ENCODE measurements around the gene ZNF419. TPM values are rescaled to one million over a fixed set of nuclear protein-coding genes. Genes with fewer than 3 reads are reported as not detected.

The ZNF419 gene
- total RNA-seq, 4 donors from 2014 or later, result 7.9 to 20.4 (median 8.9) TPM

DNA sequence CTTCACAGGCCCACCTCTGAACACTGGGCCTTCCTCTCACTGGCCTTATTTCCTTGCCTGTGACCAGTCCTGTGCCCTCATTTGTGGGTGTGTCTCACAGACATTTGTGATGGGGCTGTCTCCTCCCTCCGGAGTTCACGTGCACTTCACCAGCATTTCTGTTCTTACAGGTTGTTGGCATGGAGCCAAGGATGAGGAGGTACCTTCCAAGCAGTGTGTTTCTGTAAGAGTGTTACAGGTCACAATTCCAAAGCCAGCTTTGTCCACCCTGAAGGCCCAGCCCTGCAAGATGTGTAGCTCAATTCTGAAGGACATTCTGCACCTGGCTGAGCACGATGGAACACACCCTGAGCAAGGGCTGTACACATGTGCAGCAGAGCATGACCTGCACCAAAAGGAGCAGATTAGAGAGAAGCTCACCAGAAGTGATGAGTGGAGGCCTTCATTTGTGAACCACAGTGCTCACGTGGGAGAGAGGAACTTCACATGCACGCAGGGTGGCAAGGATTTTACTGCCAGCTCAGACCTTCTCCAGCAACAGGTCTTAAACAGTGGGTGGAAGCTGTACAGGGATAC is 44.3 kb upstream of the ZNF419 start:
- Histone ChIP-seq H3K9me3 (peaks cover 29% of the 10 kb centered on the region), H3K27me3 (no peaks in the 10 kb centered on the region), H3K4me3 (no peak overlapping the region), H3K36me3 (peaks cover 49% of the 10 kb centered on the region), H3K4me1 (no peaks in the 10 kb centered on the region), H3K27ac (no peak overlapping the region)
- 77% methylated on average over 5 of the region's 5 CpGs for WGBS
- DNase-seq (ENCODE audit: low spot score in 2 of 2), result no peak
- TF ChIP-seq POLR2AphosphoS5 (IDR thresholded peaks at IDR 0.05) (no peak), POLR2A (IDR thresholded peaks at IDR 0.05) (no peak), EP300 (IDR thresholded peaks at IDR 0.05) (no peak), CTCF (IDR thresholded peaks at IDR 0.05) (no peak)

DNA sequence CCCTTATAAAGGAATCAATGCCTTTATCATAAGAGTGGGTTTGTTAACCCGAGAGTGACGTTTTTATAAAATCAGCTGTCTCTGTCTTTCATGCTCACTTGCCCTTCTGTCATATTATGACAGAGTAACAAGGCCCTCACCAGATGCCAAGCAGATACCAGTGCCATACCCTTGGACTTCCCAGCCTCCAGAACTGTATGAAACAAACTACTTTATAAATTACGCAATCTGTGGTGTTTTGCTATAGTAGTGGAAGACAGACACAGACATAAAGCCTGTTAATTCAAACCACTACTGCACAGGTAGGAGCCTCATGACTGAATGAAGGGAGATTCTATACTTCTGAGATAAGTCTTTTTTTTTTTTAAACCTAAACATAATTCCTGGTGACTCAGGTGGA is 35.2 kb upstream of the ZNF419 start:
- peaks cover 32% of the 10 kb centered on the region for H3K9me3 ChIP-seq
- no peaks in the 10 kb centered on the region for H3K4me1 ChIP-seq
- no peak for DNase-seq (ENCODE audit: low spot score in 2 of 2)
- H3K4me3 ChIP-seq, result no peak overlapping the region
- H3K27ac ChIP-seq, result no peak overlapping the region
- TF ChIP-seq POLR2A (IDR thresholded peaks at IDR 0.05) (no peak), POLR2AphosphoS5 (IDR thresholded peaks at IDR 0.05) (no peak), EP300 (IDR thresholded peaks at IDR 0.05) (no peak), CTCF (IDR thresholded peaks at IDR 0.05) (no peak)
- WGBS, result 97% methylated on average over 3 of the region's 3 CpGs
- H3K27me3 ChIP-seq, result no peaks in the 10 kb centered on the region
- H3K36me3 ChIP-seq, result no peaks in the 10 kb centered on the region

- no peak for DNase-seq (ENCODE audit: low spot score in 2 of 2)
- peaks cover 60% of the 10 kb centered on the region for H3K9me3 ChIP-seq
- no peaks in the 10 kb centered on the region for H3K27me3 ChIP-seq
- TF ChIP-seq CTCF (IDR thresholded peaks at IDR 0.05) (no peak), POLR2A (IDR thresholded peaks at IDR 0.05) (no peak), POLR2AphosphoS5 (IDR thresholded peaks at IDR 0.05) (no peak), EP300 (IDR thresholded peaks at IDR 0.05) (no peak)
- H3K36me3 ChIP-seq, result peaks cover 11% of the 10 kb centered on the region
- H3K4me1 ChIP-seq, result no peaks in the 10 kb centered on the region
- no peak overlapping the region for H3K27ac ChIP-seq
- WGBS, result 84% methylated on average over 4 of the region's 5 CpGs
- H3K4me3 ChIP-seq, result no peak overlapping the region
Observed at GRCh38 chr19:57465680-57466381, 21.7 kb upstream of the ZNF419 start.

- WGBS, result 92% methylated on average over 5 of the region's 5 CpGs
- H3K4me1 ChIP-seq, result no peaks in the 10 kb centered on the region
- TF ChIP-seq POLR2AphosphoS5 (IDR thresholded peaks at IDR 0.05), result no peak
- TF ChIP-seq CTCF (IDR thresholded peaks at IDR 0.05), result no peak
- no peak for TF ChIP-seq POLR2A (IDR thresholded peaks at IDR 0.05)
- TF ChIP-seq EP300 (IDR thresholded peaks at IDR 0.05), result no peak
- H3K36me3 ChIP-seq, result peaks cover 11% of the 10 kb centered on the region
- peaks cover 59% of the 10 kb centered on the region for H3K9me3 ChIP-seq
- H3K4me3 ChIP-seq, result no peak overlapping the region
- DNase-seq (ENCODE audit: low spot score in 2 of 2), result no peak
- H3K27me3 ChIP-seq, result no peaks in the 10 kb centered on the region
- H3K27ac ChIP-seq, result no peak overlapping the region
Observed at GRCh38 chr19:57466489-57466888, 21.1 kb upstream of the ZNF419 start.

DNA sequence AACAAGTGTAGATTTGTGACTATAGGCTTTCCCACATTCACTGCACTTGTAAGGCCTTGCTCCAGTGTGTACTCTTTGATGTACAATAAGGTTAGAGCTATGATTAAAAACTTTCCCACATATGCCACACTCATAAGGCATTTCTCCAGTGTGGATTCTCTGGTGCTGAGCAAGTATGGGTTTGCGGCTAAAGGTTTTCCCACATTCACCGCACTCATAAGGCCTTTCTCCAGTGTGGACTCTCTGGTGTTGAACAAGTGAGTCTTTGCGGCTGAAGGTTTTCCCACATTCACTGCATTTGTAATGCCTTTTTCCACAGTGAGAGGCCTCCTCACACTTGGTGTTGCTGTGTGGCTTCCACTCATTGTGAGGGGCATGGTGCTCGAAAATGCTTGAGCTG is 13.9 kb upstream of the ZNF419 start:
- Histone ChIP-seq H3K36me3 (peaks cover 34% of the 10 kb centered on the region), H3K27ac (no peak overlapping the region), H3K9me3 (peaks cover 71% of the 10 kb centered on the region), H3K4me3 (no peak overlapping the region), H3K27me3 (no peaks in the 10 kb centered on the region), H3K4me1 (peaks cover 7% of the 10 kb centered on the region)
- TF ChIP-seq EP300 (IDR thresholded peaks at IDR 0.05), result no peak
- no peak for TF ChIP-seq POLR2A (IDR thresholded peaks at IDR 0.05)
- TF ChIP-seq CTCF (IDR thresholded peaks at IDR 0.05), result no peak
- no peak for TF ChIP-seq POLR2AphosphoS5 (IDR thresholded peaks at IDR 0.05)
- WGBS, result 96% methylated on average over 4 of the region's 4 CpGs
- DNase-seq (ENCODE audit: low spot score in 2 of 2), result no peak

All from suprapubic skin (tissue), 4 donors.